ENCODE measurements around the gene UACA.
"Not testable (repeated sequence)": the region's sequence is repeated elsewhere in the genome, so short reads cannot be mapped to it uniquely, and the experiment has no call there.

The UACA gene

GRCh38 chr15:70627322-70627721 is 136.0 kb downstream of the UACA start:
- DNase-seq (ENCODE audit: low spot score), result no peak

GRCh38 chr15:70625438-70625837 is 137.9 kb downstream of the UACA start:
- no peak for DNase-seq (ENCODE audit: low spot score)

DNA sequence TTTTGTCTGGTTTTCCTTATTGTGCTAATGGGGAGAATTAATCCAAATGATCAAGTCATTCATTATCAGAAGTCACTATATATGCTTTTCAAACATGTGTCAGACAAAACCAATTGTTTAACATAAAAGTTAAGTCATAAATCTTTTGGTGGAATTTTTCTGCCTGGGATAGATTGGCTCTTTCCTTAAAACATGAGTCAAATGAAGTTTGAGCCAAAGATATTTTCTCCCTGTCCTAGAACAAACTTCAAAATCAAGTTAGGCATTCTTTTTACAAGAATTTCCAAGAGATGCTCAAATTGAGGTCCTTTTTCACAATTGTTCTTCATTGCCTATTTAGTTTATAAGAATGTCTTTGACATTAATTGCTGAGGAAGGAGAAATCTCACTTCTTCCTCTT is 138.3 kb downstream of the UACA start:
- DNase-seq (ENCODE audit: low spot score), result no peak

DNA sequence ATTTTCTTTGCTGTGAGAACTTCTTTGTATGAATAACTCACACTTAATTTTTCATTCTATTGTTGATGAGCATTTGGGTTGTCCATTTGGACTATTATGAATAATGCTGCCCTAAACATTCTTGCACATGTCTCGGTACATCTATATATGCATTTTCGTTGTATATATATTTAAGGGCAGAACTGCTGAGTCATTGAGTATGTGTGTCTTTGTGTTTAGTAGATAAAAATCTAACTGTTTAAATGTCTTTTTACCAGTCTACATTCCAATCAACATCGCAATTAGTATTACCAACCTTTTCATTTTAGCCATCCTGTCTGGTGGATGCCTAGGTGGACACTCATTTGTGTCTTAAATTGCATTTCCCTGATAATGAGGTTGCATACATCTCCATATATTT is 144.4 kb downstream of the UACA start:
- no peak for DNase-seq (ENCODE audit: low spot score)

GRCh38 chr15:70617911-70618287 is 145.5 kb downstream of the UACA start:
- DNase-seq (ENCODE audit: low spot score), result no peak

DNA sequence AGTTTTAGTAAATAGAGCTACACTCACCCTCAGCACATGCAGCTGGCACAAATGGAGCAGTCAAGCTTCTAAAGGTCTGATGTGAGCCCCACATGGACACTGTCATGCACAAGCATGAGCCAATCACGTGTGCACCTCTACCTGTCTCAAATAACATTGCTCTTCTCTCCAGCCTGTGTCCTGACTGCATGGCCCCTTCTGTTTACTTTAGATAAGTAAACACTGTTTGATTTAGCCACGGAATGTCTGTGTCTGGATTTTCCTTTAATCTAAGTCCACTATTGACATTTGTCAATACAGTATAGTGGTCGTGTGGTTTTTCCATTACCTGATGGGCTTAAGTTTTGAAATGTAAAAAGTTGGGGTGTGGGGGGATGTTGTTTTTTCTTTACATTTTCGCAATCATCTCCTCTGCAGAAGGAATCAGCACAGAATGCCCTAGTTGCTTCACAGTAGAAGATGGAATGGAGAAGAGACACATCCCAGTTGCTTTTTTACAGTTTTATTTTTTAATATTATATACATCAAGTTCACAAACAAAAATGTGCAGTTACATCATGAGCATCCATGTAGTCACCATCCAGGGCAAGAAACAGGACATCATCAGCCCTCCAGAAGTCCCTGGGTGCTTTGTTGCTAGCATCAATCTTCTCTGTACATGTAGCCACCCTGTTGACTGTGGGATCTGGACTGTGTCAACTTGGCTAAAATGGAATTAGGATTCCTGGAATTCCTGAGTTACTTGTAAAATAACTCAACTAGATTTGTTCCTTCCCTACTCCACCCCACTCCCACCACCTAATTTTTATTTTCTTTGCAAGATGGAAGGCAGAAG is 146.1 kb downstream of the UACA start:
- DNase-seq (ENCODE audit: low spot score), result no peak

DNA sequence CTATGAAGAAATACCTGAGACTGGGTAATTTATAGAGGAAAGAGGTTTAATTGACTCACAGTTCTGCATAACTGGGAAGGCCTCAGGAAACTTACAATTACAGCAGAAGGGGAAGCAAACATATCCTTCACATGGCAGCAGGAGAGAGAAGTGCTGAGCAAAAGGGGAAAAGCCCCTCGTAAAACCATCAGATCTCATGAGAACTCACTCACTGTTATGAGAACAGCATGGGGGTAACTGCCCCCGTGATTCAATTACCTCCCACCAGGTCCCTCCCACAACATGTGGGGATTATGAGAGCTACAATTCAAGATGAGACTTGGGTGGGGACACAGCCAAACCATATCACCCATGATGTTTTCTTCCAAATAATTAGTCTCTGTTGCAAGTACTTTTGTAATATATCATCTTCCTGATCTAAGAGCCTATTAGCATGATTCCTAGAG is 147.0 kb downstream of the UACA start:
- DNase-seq (ENCODE audit: low spot score), result not testable (repeated sequence)

DNA sequence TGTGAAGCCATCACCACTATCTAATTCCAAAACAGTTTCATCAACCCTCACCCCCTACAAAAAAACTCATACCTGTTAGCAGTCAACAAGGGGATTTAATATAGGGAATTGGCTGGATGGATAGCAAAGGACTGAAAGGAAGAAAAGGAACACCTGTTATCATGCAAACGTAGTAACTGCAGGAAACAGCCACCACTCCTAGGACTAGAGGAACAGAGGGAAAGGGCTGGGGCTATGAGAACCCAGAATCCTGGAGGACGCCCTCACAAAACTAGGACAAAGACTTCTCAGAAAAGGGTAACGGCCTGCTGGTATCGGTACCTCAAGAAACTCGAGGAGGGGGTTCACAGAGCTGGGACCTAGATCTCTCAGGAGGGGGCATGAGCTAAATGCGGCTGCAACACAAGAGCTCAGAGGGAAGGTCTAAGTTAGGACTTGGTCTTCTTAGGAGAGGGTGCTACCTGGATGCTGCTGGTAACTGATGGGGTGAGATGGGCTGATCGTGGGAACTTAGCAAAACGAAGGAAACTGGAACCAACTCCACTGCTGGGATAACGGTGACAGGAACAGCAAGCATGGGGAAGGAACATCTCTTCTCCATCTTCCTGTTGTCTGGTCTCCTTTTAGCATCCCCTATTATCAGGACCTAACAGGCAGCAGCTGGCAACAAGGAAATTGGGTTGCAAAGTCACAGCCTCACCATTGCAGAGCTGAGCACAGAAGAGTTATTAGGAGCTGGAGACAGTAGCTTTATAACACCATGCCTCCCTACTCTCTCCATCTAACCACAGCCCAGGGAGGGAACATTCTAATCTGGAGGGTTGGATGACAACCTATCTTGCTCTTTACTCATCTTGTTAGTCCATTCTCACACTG is 147.7 kb downstream of the UACA start:
- DNase-seq (ENCODE audit: low spot score), result no peak

DNA sequence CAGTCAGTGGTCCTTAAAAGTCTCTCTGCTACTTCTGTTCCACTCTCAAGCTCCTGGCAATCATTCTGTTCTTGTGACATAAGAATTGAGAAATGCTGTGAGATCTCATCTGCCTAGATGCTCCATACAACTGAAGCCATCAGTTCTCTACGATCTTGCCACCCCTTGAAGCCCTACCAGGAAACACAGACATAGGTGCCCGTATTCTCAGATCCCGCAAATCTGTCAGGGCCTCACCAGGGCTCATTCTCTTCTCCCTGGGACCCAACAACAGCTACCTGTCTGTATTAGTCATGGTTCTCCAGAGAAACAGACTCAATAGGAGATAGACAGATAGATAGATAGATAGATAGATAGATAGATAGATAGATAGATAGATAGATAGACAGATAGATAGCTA is 149.1 kb downstream of the UACA start:
- no peak for DNase-seq (ENCODE audit: low spot score)

DNA sequence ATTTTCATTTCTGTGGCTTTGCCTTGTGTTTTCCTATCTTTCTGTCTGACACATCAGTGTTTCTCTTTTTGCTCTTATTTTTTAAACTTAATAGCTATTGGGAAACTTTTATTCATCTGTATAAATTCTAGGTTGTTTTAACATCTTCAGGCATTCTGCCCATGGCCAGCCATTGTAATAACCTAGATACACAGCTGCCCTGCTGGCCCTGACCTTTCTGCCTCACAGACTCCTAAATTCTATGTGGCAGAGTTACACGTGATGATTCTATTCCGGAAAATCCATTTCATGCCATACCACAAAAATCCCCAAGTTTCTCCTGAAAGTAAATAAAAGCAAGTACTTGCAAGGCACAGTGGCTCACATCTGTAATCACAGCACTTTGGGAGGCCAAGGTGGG is 150.1 kb downstream of the UACA start:
- no peak for DNase-seq (ENCODE audit: low spot score)

- no peak for DNase-seq (ENCODE audit: low spot score)
These were observed 152.1 kb downstream of the UACA start for GRCh38 chr15:70611286-70611685.

DNA sequence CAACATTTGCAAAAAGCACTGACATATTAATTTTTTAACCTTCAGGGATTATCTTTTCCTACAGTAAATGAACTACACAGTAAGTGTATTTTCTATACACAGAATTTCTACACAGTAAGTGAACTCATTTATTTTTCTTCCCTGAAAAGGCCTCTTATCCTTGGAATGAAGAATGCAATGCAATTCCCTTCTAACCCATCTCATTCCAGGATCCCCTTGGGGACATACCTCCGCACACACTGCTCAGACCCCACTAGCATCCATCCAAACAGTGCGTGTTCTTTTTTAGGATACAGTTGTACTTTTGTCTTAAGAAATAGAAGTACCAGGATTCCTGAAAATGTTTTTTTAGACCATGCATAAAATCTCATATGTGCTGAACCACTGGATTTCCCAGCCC is 152.8 kb downstream of the UACA start:
- DNase-seq (ENCODE audit: low spot score), result no peak

- peak; percentile 64 for DNase-seq (ENCODE audit: low spot score)
These were observed 153.5 kb downstream of the UACA start for GRCh38 chr15:70609889-70610288.

DNA sequence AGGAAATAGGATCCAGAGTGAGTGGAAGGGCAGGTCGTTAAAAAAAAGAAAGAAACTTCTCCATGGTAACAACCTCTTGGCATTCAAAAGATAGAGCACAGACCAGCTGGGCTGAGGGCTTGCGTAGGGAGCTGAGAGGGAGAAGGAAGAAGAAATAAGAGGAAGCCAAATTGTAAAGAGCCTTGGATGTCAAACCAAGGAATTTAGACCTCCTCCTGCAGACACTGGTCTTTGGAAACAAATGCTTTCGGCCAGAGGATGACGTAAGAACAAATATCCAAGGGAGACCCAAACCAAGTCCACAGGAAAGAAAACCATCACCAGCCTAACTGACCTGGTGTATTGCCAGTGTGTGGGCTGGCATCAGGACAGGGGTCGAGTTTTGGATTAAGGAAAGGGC is 155.2 kb downstream of the UACA start:
- peak; percentile 70 for DNase-seq (ENCODE audit: low spot score)

DNA sequence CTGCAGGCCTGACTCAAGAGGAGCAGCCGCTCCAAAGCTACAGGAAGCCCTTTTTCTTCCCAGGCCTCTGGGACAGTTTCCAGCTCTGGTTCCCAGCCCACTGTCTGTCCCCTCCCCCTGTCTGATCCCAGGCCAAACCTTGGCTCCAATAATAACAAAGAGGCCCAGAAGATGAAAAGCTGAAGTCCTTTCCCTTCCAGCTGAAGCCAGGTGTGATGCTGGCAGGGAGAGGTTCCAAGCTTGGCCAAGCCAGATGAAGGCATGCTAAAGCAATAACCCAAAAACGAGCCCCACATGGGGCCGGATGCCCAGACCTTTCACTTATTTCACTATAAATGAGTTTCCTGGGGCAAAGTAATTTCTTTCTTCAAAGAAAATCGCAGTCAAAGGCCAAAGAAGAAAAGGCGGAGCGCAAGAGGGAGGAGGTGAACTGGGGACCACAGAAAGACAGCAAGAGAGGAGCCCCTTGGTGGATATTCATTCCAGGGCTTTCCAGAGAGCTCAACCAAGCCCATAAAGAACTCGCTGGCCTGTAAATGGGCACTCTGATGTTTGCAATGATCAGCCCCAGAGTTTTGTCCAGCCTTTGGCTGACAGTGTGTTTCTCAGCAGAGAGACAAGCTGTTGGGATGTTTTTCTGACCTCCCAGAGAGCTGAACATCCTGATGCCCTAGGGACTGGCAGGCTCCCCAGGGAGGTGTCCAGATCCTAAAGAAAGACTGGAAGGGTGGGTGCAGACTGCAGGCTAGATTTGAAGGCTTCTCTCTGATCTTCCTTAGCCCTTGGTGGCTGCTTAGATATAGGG is 157.6 kb downstream of the UACA start:
- peak; percentile 94 for DNase-seq (ENCODE audit: low spot score)

GRCh38 chr15:70604666-70605315 is 158.6 kb downstream of the UACA start:
- DNase-seq (ENCODE audit: low spot score), result no peak
